Stimulated activated CD4-positive, alpha-beta T cell treated with anti-CD3 and anti-CD28 coated beads, Interleukin-4, amount 100 ng/mL, for 1 hour (primary cell): ENCODE data around the gene UNC80.
A peak's percentile ranks its signal among the peaks of the same experiment; 100 is the strongest.

Source experiments
- DNase-seq: peaks from one replicate; pipeline ENCODE4 v3.0.0-alpha.2; 2020

UNC80 gene

GRCh38 chr2:209973328-209973727 lies 201.7 kb downstream of the UNC80 start:
- no peak for DNase-seq

- no peak for DNase-seq
Observed at GRCh38 chr2:209974576-209974975, 202.9 kb downstream of the UNC80 start.

GRCh38 chr2:209976698-209977385 lies 205.2 kb downstream of the UNC80 start:
- DNase-seq = no peak

GRCh38 chr2:209977386-209978239 lies 206.0 kb downstream of the UNC80 start:
- no peak for DNase-seq

GRCh38 chr2:209984291-209984690 lies 212.7 kb downstream of the UNC80 start:
- no peak for DNase-seq

GRCh38 chr2:209985874-209986273 lies 214.2 kb downstream of the UNC80 start:
- DNase-seq = no peak

GRCh38 chr2:209986415-209986814 lies 214.8 kb downstream of the UNC80 start:
- DNase-seq = no peak

GRCh38 chr2:209988010-209988409 lies 216.4 kb downstream of the UNC80 start:
- no peak for DNase-seq

GRCh38 chr2:209990838-209991237 lies 219.2 kb downstream of the UNC80 start:
- no peak for DNase-seq

GRCh38 chr2:209993968-209994367 lies 222.3 kb downstream of the UNC80 start:
- DNase-seq = no peak

GRCh38 chr2:209998596-209998995 lies 227.0 kb downstream of the UNC80 start:
- DNase-seq = no peak

GRCh38 chr2:210000464-210001324 lies 229.1 kb downstream of the UNC80 start:
- DNase-seq = no peak

- peak; percentile 99 for DNase-seq
Observed at GRCh38 chr2:210002158-210003157, 230.8 kb downstream of the UNC80 start, which contains the start of gene RPE. TSS of gene RPE (plus strand) at chr2:210002638. CDS start at chr2:210002662, 24 bp downstream.

- no peak for DNase-seq
Observed at GRCh38 chr2:210003359-210003758, 231.7 kb downstream of the UNC80 start.

GRCh38 chr2:210004881-210005280 lies 233.2 kb downstream of the UNC80 start:
- no peak for DNase-seq

- DNase-seq = no peak
Observed at GRCh38 chr2:210007895-210008294, 236.3 kb downstream of the UNC80 start.

- DNase-seq = no peak
Observed at GRCh38 chr2:210009126-210009525, 237.5 kb downstream of the UNC80 start.

GRCh38 chr2:210009896-210010295 lies 238.3 kb downstream of the UNC80 start:
- no peak for DNase-seq

- no peak for DNase-seq
Observed at GRCh38 chr2:210020138-210020537, 248.5 kb downstream of the UNC80 start.

GRCh38 chr2:210022824-210023223 lies 251.2 kb downstream of the UNC80 start:
- DNase-seq = no peak

- DNase-seq = no peak
Observed at GRCh38 chr2:210027608-210028007, 256.0 kb downstream of the UNC80 start.

- DNase-seq = no peak
Observed at GRCh38 chr2:210028178-210028577, 256.5 kb downstream of the UNC80 start.
